ENCODE results near the gene ERMARD.

DNA sequence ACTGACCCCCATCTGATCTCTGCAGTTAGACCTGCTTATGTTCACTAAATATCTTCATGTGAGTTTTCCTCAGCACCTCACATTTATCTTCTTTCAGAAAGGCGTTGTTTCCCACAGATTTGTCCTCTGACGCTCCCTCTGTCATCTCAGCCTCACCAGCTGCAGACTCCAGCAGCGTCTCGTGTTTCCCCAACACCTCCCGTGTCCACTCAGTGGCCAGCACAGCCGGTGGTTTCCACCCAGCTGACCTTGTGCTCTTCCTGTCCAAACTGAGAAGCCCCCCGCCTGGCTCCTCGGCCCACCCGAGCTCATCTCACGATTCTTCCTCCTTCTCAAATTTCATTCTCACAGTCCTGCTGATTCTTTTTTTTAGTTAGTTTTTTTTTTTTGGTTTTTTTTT is 12.5 kb downstream of the ERMARD start:
- TF ChIP-seq, protein P1, sequence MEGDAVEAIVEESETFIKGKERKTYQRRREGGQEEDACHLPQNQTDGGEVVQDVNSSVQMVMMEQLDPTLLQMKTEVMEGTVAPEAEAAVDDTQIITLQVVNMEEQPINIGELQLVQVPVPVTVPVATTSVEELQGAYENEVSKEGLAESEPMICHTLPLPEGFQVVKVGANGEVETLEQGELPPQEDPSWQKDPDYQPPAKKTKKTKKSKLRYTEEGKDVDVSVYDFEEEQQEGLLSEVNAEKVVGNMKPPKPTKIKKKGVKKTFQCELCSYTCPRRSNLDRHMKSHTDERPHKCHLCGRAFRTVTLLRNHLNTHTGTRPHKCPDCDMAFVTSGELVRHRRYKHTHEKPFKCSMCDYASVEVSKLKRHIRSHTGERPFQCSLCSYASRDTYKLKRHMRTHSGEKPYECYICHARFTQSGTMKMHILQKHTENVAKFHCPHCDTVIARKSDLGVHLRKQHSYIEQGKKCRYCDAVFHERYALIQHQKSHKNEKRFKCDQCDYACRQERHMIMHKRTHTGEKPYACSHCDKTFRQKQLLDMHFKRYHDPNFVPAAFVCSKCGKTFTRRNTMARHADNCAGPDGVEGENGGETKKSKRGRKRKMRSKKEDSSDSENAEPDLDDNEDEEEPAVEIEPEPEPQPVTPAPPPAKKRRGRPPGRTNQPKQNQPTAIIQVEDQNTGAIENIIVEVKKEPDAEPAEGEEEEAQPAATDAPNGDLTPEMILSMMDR (IDR thresholded peaks at IDR 0.05; ENCODE audit: low read depth, low read length, poor library complexity, severe bottlenecking): no peak
- no peak for TF ChIP-seq EZH2phosphoT487 (IDR thresholded peaks at IDR 0.05; ENCODE audit: borderline replicate concordance, low read length)

Data from DOHH2 (cell line).